Esophagus muscularis mucosa (tissue), 3 donors: ENCODE results near the gene F8.
"Not testable (repeated sequence)": the region's sequence is repeated elsewhere in the genome, so short reads cannot be mapped to it uniquely, and the experiment has no call there.

Experiments used
- POLR2A ChIP-seq: fragments of 450-650 bp; IDR thresholded peaks from one replicate; pipeline ENCODE4 v1.6.1; 2017; ENCODE audit warnings: antibody characterized with exemption, moderate library complexity, mild to moderate bottlenecking, low read depth
- TF ChIP-seq, protein P1 (sequence below), 3 experiments: fragments of 200-600 bp in 2 of 3; fragments of 450-650 bp in 1 of 3; sonication (generic) in 2 of 3; IDR thresholded peaks; one replicate each; pipeline ENCODE4 v1.5.1; 2017 to 2019; ENCODE audit warnings: antibody characterized with exemption in 3 of 3, mild to moderate bottlenecking in 2 of 3, moderate library complexity in 1 of 3

DNA sequence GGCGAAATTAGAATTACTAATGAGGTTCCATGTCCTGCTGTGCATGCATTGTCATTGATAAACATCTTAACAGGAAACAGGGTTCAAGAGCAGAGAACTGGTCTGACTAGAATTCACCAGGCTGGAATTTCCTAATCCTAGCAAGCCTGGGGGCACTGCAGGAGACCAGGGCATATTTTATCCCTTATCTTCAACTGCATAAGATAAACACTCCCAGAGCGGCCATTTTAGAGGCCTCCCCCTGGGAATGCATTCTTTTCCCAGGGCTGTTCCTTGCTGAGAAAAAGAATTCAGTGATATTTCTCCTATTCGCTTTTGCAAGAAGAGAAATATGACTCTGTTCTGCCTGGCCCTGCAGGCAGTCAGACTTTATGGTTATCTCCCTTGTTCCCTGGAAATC is 66.7 kb downstream of the F8 start:
- TF ChIP-seq, protein P1, sequence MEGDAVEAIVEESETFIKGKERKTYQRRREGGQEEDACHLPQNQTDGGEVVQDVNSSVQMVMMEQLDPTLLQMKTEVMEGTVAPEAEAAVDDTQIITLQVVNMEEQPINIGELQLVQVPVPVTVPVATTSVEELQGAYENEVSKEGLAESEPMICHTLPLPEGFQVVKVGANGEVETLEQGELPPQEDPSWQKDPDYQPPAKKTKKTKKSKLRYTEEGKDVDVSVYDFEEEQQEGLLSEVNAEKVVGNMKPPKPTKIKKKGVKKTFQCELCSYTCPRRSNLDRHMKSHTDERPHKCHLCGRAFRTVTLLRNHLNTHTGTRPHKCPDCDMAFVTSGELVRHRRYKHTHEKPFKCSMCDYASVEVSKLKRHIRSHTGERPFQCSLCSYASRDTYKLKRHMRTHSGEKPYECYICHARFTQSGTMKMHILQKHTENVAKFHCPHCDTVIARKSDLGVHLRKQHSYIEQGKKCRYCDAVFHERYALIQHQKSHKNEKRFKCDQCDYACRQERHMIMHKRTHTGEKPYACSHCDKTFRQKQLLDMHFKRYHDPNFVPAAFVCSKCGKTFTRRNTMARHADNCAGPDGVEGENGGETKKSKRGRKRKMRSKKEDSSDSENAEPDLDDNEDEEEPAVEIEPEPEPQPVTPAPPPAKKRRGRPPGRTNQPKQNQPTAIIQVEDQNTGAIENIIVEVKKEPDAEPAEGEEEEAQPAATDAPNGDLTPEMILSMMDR (IDR thresholded peaks at IDR 0.05) = not testable (repeated sequence)
- not testable (repeated sequence) for TF ChIP-seq POLR2A
